ENCODE results near the gene RASAL2.
"Not testable (repeated sequence)": the region's sequence is repeated elsewhere in the genome, so short reads cannot be mapped to it uniquely, and the experiment has no call there.

The RASAL2 gene

GRCh38 chr1:178202095-178202494 lies 108.2 kb downstream of the RASAL2 start:
- not testable (repeated sequence) for H3K4me3 ChIP-seq (ENCODE audit: low read length); DNase-seq (ENCODE audit: low read depth, low spot score)

- H3K4me3 ChIP-seq (ENCODE audit: low read length); DNase-seq (ENCODE audit: low read depth, low spot score): not testable (repeated sequence)
Measured at GRCh38 chr1:178202546-178202945, 108.6 kb downstream of the RASAL2 start.

GRCh38 chr1:178208269-178208856 lies 114.5 kb downstream of the RASAL2 start:
- not testable (repeated sequence) for DNase-seq (ENCODE audit: low read depth, low spot score); H3K4me3 ChIP-seq (ENCODE audit: low read length)

GRCh38 chr1:178209935-178210334 lies 116.0 kb downstream of the RASAL2 start:
- no peak overlapping the region for H3K4me3 ChIP-seq (ENCODE audit: low read length)
- DNase-seq (ENCODE audit: low read depth, low spot score), result no peak

- DNase-seq (ENCODE audit: low read depth, low spot score), result no peak
- no peak overlapping the region for H3K4me3 ChIP-seq (ENCODE audit: low read length)
Measured at GRCh38 chr1:178218550-178218949, 124.6 kb downstream of the RASAL2 start.

GRCh38 chr1:178220094-178220493 lies 126.2 kb downstream of the RASAL2 start:
- no peak for DNase-seq (ENCODE audit: low read depth, low spot score)

GRCh38 chr1:178223289-178223688 lies 129.4 kb downstream of the RASAL2 start:
- no peak for DNase-seq (ENCODE audit: low read depth, low spot score)
- no peak overlapping the region for H3K4me3 ChIP-seq (ENCODE audit: low read length)

More at GRCh38 chr1:178220094-178220493, 126.2 kb downstream of the RASAL2 start:
- no peak overlapping the region for H3K4me3 ChIP-seq (ENCODE audit: low read length)

GRCh38 chr1:178224358-178224757 lies 130.5 kb downstream of the RASAL2 start:
- no peak overlapping the region for H3K4me3 ChIP-seq (ENCODE audit: low read length)
- DNase-seq (ENCODE audit: low read depth, low spot score), result no peak

- H3K4me3 ChIP-seq (ENCODE audit: low read length), result no peak overlapping the region
- DNase-seq (ENCODE audit: low read depth, low spot score), result no peak
Measured at GRCh38 chr1:178230881-178231409, 137.0 kb downstream of the RASAL2 start.

- DNase-seq (ENCODE audit: low read depth, low spot score), result no peak
- H3K4me3 ChIP-seq (ENCODE audit: low read length), result no peak overlapping the region
Measured at GRCh38 chr1:178232108-178232507, 138.2 kb downstream of the RASAL2 start.

GRCh38 chr1:178232949-178233348 lies 139.0 kb downstream of the RASAL2 start:
- no peak for DNase-seq (ENCODE audit: low read depth, low spot score)
- no peak overlapping the region for H3K4me3 ChIP-seq (ENCODE audit: low read length)

GRCh38 chr1:178237121-178237520 lies 143.2 kb downstream of the RASAL2 start:
- H3K4me3 ChIP-seq (ENCODE audit: low read length), result no peak overlapping the region
- DNase-seq (ENCODE audit: low read depth, low spot score), result no peak

- H3K4me3 ChIP-seq (ENCODE audit: low read length), result no peak overlapping the region
- no peak for DNase-seq (ENCODE audit: low read depth, low spot score)
Measured at GRCh38 chr1:178238722-178239510, 145.0 kb downstream of the RASAL2 start.

- H3K4me3 ChIP-seq (ENCODE audit: low read length), result no peak overlapping the region
- no peak for DNase-seq (ENCODE audit: low read depth, low spot score)
Measured at GRCh38 chr1:178241057-178241456, 147.2 kb downstream of the RASAL2 start.

- DNase-seq (ENCODE audit: low read depth, low spot score), result no peak
- H3K4me3 ChIP-seq (ENCODE audit: low read length), result no peak overlapping the region
Measured at GRCh38 chr1:178241837-178242236, 147.9 kb downstream of the RASAL2 start.

GRCh38 chr1:178243119-178243518 lies 149.2 kb downstream of the RASAL2 start:
- no peak for DNase-seq (ENCODE audit: low read depth, low spot score)
- no peak overlapping the region for H3K4me3 ChIP-seq (ENCODE audit: low read length)

GRCh38 chr1:178243890-178244289 lies 150.0 kb downstream of the RASAL2 start:
- no peak overlapping the region for H3K4me3 ChIP-seq (ENCODE audit: low read length)
- no peak for DNase-seq (ENCODE audit: low read depth, low spot score)

- not testable (repeated sequence) for H3K4me3 ChIP-seq (ENCODE audit: low read length)
Measured at GRCh38 chr1:178248284-178248683, 154.4 kb downstream of the RASAL2 start.

GRCh38 chr1:178253581-178253980 lies 159.7 kb downstream of the RASAL2 start:
- not testable (repeated sequence) for DNase-seq (ENCODE audit: low read depth, low spot score); H3K4me3 ChIP-seq (ENCODE audit: low read length)

More at GRCh38 chr1:178248284-178248683, 154.4 kb downstream of the RASAL2 start:
- not testable (repeated sequence) for DNase-seq (ENCODE audit: low read depth, low spot score)

GRCh38 chr1:178254433-178254832 lies 160.5 kb downstream of the RASAL2 start:
- no peak overlapping the region for H3K4me3 ChIP-seq (ENCODE audit: low read length)
- no peak for DNase-seq (ENCODE audit: low read depth, low spot score)

Measured in Jurkat, Clone E6-1 (cell line).